ENCODE measurements around the gene C20orf204.

C20orf204 gene

DNA sequence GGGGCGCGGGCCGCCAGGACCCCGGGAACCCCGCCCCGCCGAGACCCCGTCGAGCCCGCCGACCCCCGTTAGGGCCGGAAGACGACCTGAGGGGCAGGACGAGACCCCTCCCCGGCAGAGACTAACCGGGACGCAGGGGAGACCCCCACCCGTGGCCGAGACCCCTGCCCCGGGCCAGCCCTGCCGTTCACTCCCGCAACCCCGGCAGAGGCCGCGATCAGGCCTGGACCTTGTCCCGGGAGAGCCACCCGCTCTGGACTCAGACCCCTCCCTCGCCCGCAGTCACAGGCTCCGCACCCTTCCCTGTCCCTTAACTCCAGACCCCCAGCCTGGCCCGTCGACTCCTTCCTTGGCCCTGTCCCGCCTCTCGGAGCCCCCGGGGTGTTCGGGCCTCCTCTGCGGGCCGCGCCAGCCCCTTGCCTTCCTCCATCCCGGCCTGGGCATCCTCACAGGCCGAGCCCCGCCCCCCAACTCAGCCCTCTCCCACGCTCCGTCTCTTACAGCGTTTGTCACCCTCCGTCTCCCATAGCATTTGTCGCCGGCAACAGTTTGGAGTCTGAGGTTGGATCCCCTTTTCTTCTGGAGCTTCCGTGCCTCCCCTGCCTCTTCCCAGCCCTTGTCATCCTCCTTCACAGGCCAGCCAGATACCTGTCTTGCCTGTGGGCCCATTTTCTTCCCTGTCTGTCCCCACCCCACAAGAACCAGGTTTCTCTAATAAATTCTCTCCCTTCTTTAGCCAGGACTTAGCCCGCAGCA is 27.6 kb downstream of the C20orf204 start:
- TF ChIP-seq TAF1 (IDR thresholded peaks at IDR 0.05; ENCODE audit: borderline replicate concordance, insufficient read depth, low read length) (no peak), FOXP2 (optimal IDR thresholded peaks at IDR 0.05; ENCODE audit: borderline replicate concordance, extremely low read depth, extremely low read length, insufficient read depth) (no peak)

DNA sequence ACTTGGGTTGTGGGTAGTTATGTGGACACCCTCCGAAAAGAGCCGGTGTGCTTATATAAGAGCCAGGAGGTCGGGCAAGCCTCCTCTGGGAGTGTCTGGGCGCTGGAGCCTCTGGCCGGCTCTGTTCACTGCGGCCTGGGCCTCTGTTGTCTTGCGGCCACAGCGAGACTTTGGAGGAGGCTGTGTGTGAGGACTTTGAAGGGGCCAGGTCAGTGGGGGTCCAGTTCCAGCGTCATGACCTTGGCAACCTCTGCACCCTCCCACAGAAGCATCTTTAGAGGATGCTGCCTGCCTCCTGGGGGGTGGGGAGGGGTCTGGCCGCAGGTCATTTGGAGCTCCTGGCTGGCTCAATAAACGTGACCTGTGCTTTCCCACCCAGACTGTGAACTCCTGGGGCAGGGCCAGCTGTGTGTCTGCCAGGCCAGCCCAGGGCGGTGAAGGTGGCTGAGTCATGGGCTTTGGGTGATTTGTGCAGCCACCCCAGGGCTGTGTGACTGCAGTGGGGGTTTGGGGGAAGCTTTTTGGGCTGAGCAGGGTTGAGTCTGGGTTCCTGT is 28.2 kb downstream of the C20orf204 start:
- TF ChIP-seq POLR2AphosphoS5 (IDR thresholded peaks at IDR 0.05; ENCODE audit: low read depth, low read length): no peak
- TF ChIP-seq TAF1 (IDR thresholded peaks at IDR 0.05; ENCODE audit: borderline replicate concordance, insufficient read depth, low read length): no peak
- TF ChIP-seq, protein P1, sequence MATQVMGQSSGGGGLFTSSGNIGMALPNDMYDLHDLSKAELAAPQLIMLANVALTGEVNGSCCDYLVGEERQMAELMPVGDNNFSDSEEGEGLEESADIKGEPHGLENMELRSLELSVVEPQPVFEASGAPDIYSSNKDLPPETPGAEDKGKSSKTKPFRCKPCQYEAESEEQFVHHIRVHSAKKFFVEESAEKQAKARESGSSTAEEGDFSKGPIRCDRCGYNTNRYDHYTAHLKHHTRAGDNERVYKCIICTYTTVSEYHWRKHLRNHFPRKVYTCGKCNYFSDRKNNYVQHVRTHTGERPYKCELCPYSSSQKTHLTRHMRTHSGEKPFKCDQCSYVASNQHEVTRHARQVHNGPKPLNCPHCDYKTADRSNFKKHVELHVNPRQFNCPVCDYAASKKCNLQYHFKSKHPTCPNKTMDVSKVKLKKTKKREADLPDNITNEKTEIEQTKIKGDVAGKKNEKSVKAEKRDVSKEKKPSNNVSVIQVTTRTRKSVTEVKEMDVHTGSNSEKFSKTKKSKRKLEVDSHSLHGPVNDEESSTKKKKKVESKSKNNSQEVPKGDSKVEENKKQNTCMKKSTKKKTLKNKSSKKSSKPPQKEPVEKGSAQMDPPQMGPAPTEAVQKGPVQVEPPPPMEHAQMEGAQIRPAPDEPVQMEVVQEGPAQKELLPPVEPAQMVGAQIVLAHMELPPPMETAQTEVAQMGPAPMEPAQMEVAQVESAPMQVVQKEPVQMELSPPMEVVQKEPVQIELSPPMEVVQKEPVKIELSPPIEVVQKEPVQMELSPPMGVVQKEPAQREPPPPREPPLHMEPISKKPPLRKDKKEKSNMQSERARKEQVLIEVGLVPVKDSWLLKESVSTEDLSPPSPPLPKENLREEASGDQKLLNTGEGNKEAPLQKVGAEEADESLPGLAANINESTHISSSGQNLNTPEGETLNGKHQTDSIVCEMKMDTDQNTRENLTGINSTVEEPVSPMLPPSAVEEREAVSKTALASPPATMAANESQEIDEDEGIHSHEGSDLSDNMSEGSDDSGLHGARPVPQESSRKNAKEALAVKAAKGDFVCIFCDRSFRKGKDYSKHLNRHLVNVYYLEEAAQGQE (IDR thresholded peaks at IDR 0.05; ENCODE audit: insufficient read depth in 1 of 2, low read depth in 2 of 2, low read length in 2 of 2): no peak
- no peak for TF ChIP-seq FOXP2 (optimal IDR thresholded peaks at IDR 0.05; ENCODE audit: borderline replicate concordance, extremely low read depth, extremely low read length, insufficient read depth)
- no peak for TF ChIP-seq SIN3A (IDR thresholded peaks at IDR 0.05; ENCODE audit: borderline replicate concordance, insufficient read depth, low read length)

DNA sequence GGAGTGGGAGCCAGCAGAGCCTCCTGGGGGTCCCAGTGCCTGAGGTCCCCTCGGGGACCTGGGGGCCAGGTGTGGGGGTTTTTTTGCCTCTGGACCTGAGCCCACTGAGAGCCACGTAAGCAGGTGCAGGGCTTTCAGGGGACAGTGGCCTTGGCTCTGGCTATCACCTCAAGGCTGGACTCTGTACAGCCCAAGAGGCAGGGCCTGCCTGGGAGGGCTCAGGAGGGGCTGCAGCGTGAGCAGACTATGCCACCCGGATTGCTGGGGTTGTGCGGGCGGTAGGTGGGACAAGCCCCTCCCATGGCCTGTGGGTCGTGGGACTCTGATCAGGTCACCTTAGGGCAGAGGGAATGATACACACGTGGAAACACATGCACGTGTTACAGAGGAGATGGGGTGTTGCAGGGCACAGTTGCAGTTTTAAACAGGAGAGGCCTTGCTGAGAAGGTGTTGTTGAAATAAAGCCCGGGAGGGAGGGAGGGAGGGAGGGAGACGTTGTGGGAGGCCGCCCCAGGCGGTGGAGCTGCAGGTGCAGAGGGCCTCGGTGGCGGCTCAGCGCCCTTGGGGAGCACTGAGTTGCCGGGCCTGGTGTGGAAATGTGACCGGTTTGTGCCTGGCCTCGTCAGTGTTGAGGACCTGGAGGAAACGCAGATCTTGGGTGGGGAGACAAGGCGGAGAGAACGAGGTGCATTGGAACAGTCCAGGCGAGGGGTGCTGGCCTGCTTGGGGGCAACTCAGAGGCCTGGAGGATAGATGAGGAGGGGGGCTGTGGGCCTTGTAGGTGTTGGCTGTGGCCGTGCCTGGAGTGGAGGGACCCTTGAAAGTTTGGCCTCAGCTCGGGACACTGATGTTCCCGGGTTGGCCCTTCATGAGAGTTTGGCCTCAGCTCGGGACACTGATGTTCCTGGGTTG is 29.3 kb downstream of the C20orf204 start:
- TF ChIP-seq, protein P1 (IDR thresholded peaks at IDR 0.05; ENCODE audit: insufficient read depth in 1 of 2, low read depth in 2 of 2, low read length in 2 of 2): no peak
- no peak for TF ChIP-seq TAF1 (IDR thresholded peaks at IDR 0.05; ENCODE audit: borderline replicate concordance, insufficient read depth, low read length)
- no peak for TF ChIP-seq SIN3A (IDR thresholded peaks at IDR 0.05; ENCODE audit: borderline replicate concordance, insufficient read depth, low read length)
- TF ChIP-seq FOXP2 (optimal IDR thresholded peaks at IDR 0.05; ENCODE audit: borderline replicate concordance, extremely low read depth, extremely low read length, insufficient read depth): no peak
- no peak for TF ChIP-seq POLR2AphosphoS5 (IDR thresholded peaks at IDR 0.05; ENCODE audit: low read depth, low read length)

DNA sequence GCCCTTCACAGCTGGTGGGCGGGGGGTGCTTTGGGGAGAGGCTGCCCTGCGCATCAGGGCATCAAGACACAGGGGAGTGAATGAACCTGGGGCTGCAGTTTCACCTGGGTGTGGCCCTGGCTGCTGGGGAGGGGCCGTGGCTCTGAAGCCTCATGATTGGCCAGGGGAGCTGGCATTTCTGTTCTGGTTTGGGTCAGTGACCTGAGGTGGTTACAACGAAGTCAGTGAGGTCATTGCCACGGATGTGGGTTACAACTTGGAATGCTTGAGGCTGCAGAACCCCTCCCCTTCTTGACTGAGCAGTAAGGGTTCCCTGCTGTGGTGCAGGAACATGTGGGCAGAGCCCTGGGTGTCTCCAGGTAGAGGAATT is 30.0 kb downstream of the C20orf204 start:
- TF ChIP-seq TAF1 (IDR thresholded peaks at IDR 0.05; ENCODE audit: borderline replicate concordance, insufficient read depth, low read length): no peak
- no peak for TF ChIP-seq POLR2AphosphoS5 (IDR thresholded peaks at IDR 0.05; ENCODE audit: low read depth, low read length)
- TF ChIP-seq FOXP2 (optimal IDR thresholded peaks at IDR 0.05; ENCODE audit: borderline replicate concordance, extremely low read depth, extremely low read length, insufficient read depth): no peak
- TF ChIP-seq, protein P1 (IDR thresholded peaks at IDR 0.05; ENCODE audit: insufficient read depth in 1 of 2, low read depth in 2 of 2, low read length in 2 of 2): no peak
- TF ChIP-seq SIN3A (IDR thresholded peaks at IDR 0.05; ENCODE audit: borderline replicate concordance, insufficient read depth, low read length): no peak

DNA sequence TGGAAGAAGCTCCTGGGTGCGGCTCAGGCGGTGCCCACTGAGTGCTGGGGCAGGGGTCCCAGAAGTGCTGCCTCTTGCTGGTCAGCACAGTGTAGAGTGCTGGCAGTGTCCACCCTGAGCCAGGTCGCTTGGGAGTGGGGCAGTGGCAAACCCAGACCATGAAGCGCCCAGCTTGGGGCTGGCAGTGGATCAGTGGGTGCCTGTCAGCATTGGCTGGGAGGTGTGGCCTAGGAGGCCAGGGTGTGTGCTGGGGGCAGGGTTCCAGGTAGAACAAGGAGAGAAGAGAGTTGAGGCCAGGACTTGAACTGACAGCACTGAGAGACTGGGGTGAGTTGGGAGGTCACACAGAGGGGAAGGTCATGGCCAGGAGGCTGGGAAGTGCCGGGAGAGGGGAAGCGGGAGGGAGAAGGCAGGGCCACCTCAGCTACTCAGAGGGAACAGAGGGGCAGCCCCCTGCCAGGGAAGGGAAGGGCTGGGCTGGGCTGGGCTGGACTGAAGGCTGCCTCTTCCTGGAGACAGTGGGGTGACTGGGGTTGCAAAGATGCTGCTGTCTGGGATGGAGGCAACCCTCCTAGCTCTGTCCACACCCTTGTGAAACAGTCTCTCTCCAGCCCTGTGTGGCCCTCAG is 31.1 kb downstream of the C20orf204 start:
- TF ChIP-seq POLR2AphosphoS5 (IDR thresholded peaks at IDR 0.05; ENCODE audit: low read depth, low read length) (no peak), FOXP2 (optimal IDR thresholded peaks at IDR 0.05; ENCODE audit: borderline replicate concordance, extremely low read depth, extremely low read length, insufficient read depth) (no peak), TAF1 (IDR thresholded peaks at IDR 0.05; ENCODE audit: borderline replicate concordance, insufficient read depth, low read length) (no peak), SIN3A (IDR thresholded peaks at IDR 0.05; ENCODE audit: borderline replicate concordance, insufficient read depth, low read length) (no peak)
- TF ChIP-seq, protein P1 (IDR thresholded peaks at IDR 0.05; ENCODE audit: insufficient read depth in 1 of 2, low read depth in 2 of 2, low read length in 2 of 2): no peak
